IMR-90 (cell line): ENCODE data around the gene KAZN. TPM values are rescaled to one million over a fixed set of nuclear protein-coding genes. Genes with fewer than 3 reads are reported as not detected.

Source experiments
- ATAC-seq: fragments of 200-7000 bp; cut with Tn5 transposase; 2 replicates; pipeline ENCODE4 v1.9.1; 2020; ENCODE audit warnings: low read depth, mild to moderate bottlenecking, moderate library complexity
- BruUV-seq: library from RNA; stranded (reverse); fragments of 400-500 nt; replicated peaks from 2 replicates; lab custom pipeline; 2021; lab: Mats Ljungman, UMichigan
- CTCF ChIA-PET: fragments of 300-600 bp; formaldehyde crosslinking; extraction: SDS; loops from one replicate; lab custom pipeline; 2021; ENCODE audit warnings: antibody characterized with exemption; lab: Yijun Ruan, JAX
- POLR2A ChIA-PET: fragments of 300-600 bp; sonication (Branson Sonifier 250); formaldehyde crosslinking; loops from one replicate; lab custom pipeline; 2022; ENCODE audit warnings: antibody characterized with exemption; ENCODE audit not compliant: unreplicated experiment; lab: Charles Lee
- DNase-seq: peaks from one replicate; pipeline ENCODE4 v3.0.0; 2013
- H2AFZ ChIP-seq: replicated peaks from 2 replicates; pipeline ENCODE3; 2013; ENCODE audit warnings: low read length, mild to moderate bottlenecking; ENCODE audit not compliant: poor library complexity
- H2AK5ac ChIP-seq: 2 replicates; pipeline ENCODE4 v1.6.1; 2013; ENCODE audit warnings: low read depth, low read length, inconsistent platforms
- H2AK9ac ChIP-seq: replicated peaks from 2 replicates; pipeline ENCODE3; 2013; ENCODE audit warnings: mild to moderate bottlenecking, low read depth, low read length, moderate library complexity; ENCODE audit not compliant: poor library complexity
- H2BK120ac ChIP-seq: 2 replicates; pipeline ENCODE4 v1.6.1; 2013; ENCODE audit warnings: low read depth, low read length, inconsistent platforms
- H2BK15ac ChIP-seq: 3 replicates; pipeline ENCODE4 v1.6.1; 2013; ENCODE audit warnings: low read depth, low read length, inconsistent platforms
- H2BK20ac ChIP-seq: 2 replicates; pipeline ENCODE4 v1.6.1; 2013; ENCODE audit warnings: low read depth, mild to moderate bottlenecking, inconsistent platforms, low read length, moderate library complexity
- H2BK5ac ChIP-seq: 2 replicates; pipeline ENCODE4 v1.6.1; 2013; ENCODE audit warnings: mild to moderate bottlenecking, low read depth, low read length, inconsistent platforms; ENCODE audit not compliant: poor library complexity, severe bottlenecking
- H3K14ac ChIP-seq: replicated peaks from 2 replicates; pipeline ENCODE4 v1.6.1; 2013; ENCODE audit warnings: low read depth, low read length, inconsistent platforms
- H3K18ac ChIP-seq: 2 replicates; pipeline ENCODE4 v1.6.1; 2013; ENCODE audit warnings: low read depth, low read length, control low read depth
- H3K23ac ChIP-seq: 2 replicates; pipeline ENCODE4 v1.6.1; 2013; ENCODE audit warnings: low read depth, low read length, inconsistent platforms
- H3K27ac ChIP-seq: 2 replicates; pipeline ENCODE4 v1.5.1; 2013; ENCODE audit warnings: mild to moderate bottlenecking, control low read depth, low read length; ENCODE audit not compliant: insufficient read depth
- H3K27me3 ChIP-seq: 2 replicates; pipeline ENCODE4 v1.6.1; 2013; ENCODE audit warnings: low read length; ENCODE audit not compliant: control insufficient read depth, insufficient read depth
- H3K36me3 ChIP-seq: 2 replicates; pipeline ENCODE4 v1.6.1; 2013; ENCODE audit warnings: low read length, mixed read lengths; ENCODE audit not compliant: control insufficient read depth, insufficient read depth
- H3K4ac ChIP-seq: 2 replicates; pipeline ENCODE4 v1.6.1; 2013; ENCODE audit warnings: low read depth, low read length, inconsistent platforms
- H3K4me1 ChIP-seq: 2 replicates; pipeline ENCODE4 v1.6.1; 2013; ENCODE audit warnings: low read length, mixed read lengths; ENCODE audit not compliant: control insufficient read depth, insufficient read depth
- H3K4me2 ChIP-seq: 2 replicates; pipeline ENCODE4 v1.6.1; 2013; ENCODE audit warnings: low read depth, mild to moderate bottlenecking, control low read depth, low read length, moderate library complexity
- H3K4me3 ChIP-seq: 2 replicates; pipeline ENCODE4 v1.5.1; 2013; ENCODE audit warnings: low read depth, mild to moderate bottlenecking, control low read depth, low read length, moderate library complexity; ENCODE audit not compliant: insufficient read depth
- H3K56ac ChIP-seq: 2 replicates; pipeline ENCODE4 v1.6.1; 2013; ENCODE audit warnings: low read length, inconsistent platforms; ENCODE audit not compliant: insufficient read depth; ENCODE audit errors: extremely low read depth
- H3K79me1 ChIP-seq, 2 experiments: 2 replicates each; pipeline ENCODE4 v1.6.1; 2013; ENCODE audit warnings: low read length in 2 of 2, inconsistent platforms in 1 of 2, low read depth in 1 of 2
- H3K9ac ChIP-seq: 2 replicates; pipeline ENCODE4 v1.6.1; 2013; ENCODE audit warnings: low read depth, low read length, control low read depth
- H3K9me1 ChIP-seq: 2 replicates; pipeline ENCODE4 v1.6.1; 2013; ENCODE audit warnings: low read length, inconsistent platforms; ENCODE audit not compliant: insufficient read depth
- H3K9me3 ChIP-seq: 2 replicates; pipeline ENCODE4 v1.6.1; 2013; ENCODE audit warnings: low read length; ENCODE audit not compliant: control insufficient read depth, insufficient read depth
- H4K20me1 ChIP-seq: 2 replicates; pipeline ENCODE4 v1.6.1; 2013; ENCODE audit warnings: low read length, inconsistent platforms; ENCODE audit not compliant: insufficient read depth
- H4K5ac ChIP-seq: 2 replicates; pipeline ENCODE4 v1.6.1; 2013; ENCODE audit warnings: mild to moderate bottlenecking, low read depth, low read length, control low read depth
- H4K8ac ChIP-seq, 2 experiments: 2 replicates each; pipeline ENCODE4 v1.6.1; 2013; ENCODE audit warnings: low read depth in 2 of 2, low read length in 2 of 2, control low read depth in 1 of 2, inconsistent platforms in 1 of 2
- H4K91ac ChIP-seq: 2 replicates; pipeline ENCODE4 v1.6.1; 2013; ENCODE audit warnings: low read depth, low read length, inconsistent platforms; ENCODE audit not compliant: insufficient read depth
- FOS ChIP-seq: fragments of 150-350 bp; IDR thresholded peaks from 2 replicates; pipeline ENCODE4 v1.6.1; 2016; ENCODE audit warnings: low read depth, low read length
- SMC3 ChIP-seq: fragments of 150-350 bp; IDR thresholded peaks from 2 replicates; pipeline ENCODE4 v1.6.1; 2016; ENCODE audit warnings: low read depth, mild to moderate bottlenecking, antibody characterized with exemption, low read length, moderate library complexity
- WGBS, 2 experiments: methylation state at CpG; one replicate each; pipeline versions ENCODE4 v1.1.5 to v1.1.7; 2013; ENCODE audit warnings: missing lambda C conversion rate in 2 of 2; ENCODE audit not compliant: insufficient read length in 1 of 2; ENCODE audit errors: extremely low coverage in 2 of 2; 5-methylcytosine and 5-hydroxymethylcytosine counted together
- dilution Hi-C: fragments of 300-500 bp; cut with HindIII; formaldehyde crosslinking; loops from one replicate; pipeline ENCODE4 v1.14.3; 2018; ENCODE audit warnings: low sequenced_read_pairs; ENCODE audit not compliant: unreplicated experiment
- in situ Hi-C: fragments of 300-500 bp; cut with MboI; formaldehyde crosslinking; loops from 3 replicates; pipeline ENCODE4 v1.14.3; 2019; ENCODE audit warnings: low sequenced_read_pairs, inconsistent platforms, mixed read lengths
- intact Hi-C: fragments of 100-400 bp; cut with micrococcal nuclease; formaldehyde crosslinking; loops from 2 replicates; pipeline ENCODE4 v1.10.0; 2022
- polyA plus RNA-seq, 3 experiments: library from polyadenylated mRNA; depleted of rRNA; stranded (reverse); fragments of >200 nt; gene quantifications; 2 replicates each; pipeline ENCODE4 v1.2.3, GENCODE V29; 2012; ENCODE audit warnings: low replicate concordance in 1 of 3
- total RNA-seq: library from RNA; depleted of rRNA; stranded (reverse); fragments of >200 nt; gene quantifications from 2 replicates; pipeline ENCODE4 v1.2.3, GENCODE V29; 2012
- TF ChIP-seq, protein P1 (sequence below): conservative IDR thresholded peaks from 2 replicates; pipeline ENCODE4 v1.5.1; 2012; ENCODE audit warnings: mild to moderate bottlenecking, low read depth, low read length, improper control_type of control experiment

KAZN gene
- total and polyA plus RNA-seq, 2 of the 4 experiments (the other 2 are of a cell fraction), result 5.2 to 10.5 TPM

DNA sequence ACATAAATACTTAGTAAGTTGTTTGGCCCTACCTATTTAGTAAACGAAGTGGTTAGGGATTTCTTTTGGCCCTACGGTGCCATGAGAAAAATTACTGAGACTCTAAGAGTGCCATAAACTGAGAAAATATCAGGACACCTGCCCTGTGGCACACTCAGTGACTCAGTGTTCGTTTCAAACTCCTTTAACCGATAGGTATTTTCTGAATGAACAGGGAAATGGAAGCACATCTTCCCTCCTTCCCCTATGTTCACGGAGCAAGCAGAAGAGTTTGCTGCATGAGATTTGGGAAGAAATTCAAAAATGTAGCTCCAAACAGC is 134.2 kb downstream of the KAZN start:
- ChIA-PET CTCF (interaction anchor here (0.7 to 1.0 kb wide), 2 partner anchors 14 to 354 kb away, joined by 3 read pairs; no protein-coding TSS in a partner anchor), POLR2A (no interaction called here)
- Histone ChIP-seq H2BK5ac (no peak overlapping the region), H3K36me3 (no peaks in the 10 kb centered on the region), H2BK20ac (0 out of 2 replicates have a peak overlapping the region, but pooled peaks have one; percentile 1), H3K4me1 (peaks cover 5% of the 10 kb centered on the region; the same call in 1 of the 2 replicates), H2AK9ac (no peak overlapping the region), H3K18ac (peak overlapping the region; percentile 88), H3K56ac (no peak overlapping the region), H3K9ac (no peak overlapping the region), H3K27ac (no peak overlapping the region), H3K79me1 (no peaks in the 10 kb centered on the region), H3K23ac (no peak overlapping the region), H3K27me3 (no peaks in the 10 kb centered on the region; the same call in 1 of the 2 replicates), H4K20me1 (no peaks in the 10 kb centered on the region), H3K4ac (0 out of 2 replicates have a peak overlapping the region, but pooled peaks have one; percentile 3), H3K4me3 (no peak overlapping the region), H3K9me1 (no peaks in the 10 kb centered on the region), H2AK5ac (no peak overlapping the region), H4K5ac (peak overlapping the region; percentile 53; the same call in 1 of the 2 replicates), H4K91ac (no peak overlapping the region), H4K8ac (peak overlapping the region in 1 of 2 experiments; percentile 22; a peak in 1 of 4 replicates), H3K4me2 (no peak overlapping the region), H2BK15ac (no peak overlapping the region), H2BK120ac (peak overlapping the region; percentile 32; the same call in 1 of the 2 replicates), H3K14ac (no peak overlapping the region), H2AFZ (no peak overlapping the region), H3K9me3 (no peaks in the 10 kb centered on the region)
- in situ Hi-C loops, result no loop called here
- TF ChIP-seq SMC3 (no peak), FOS (no peak)
- TF ChIP-seq, protein P1, sequence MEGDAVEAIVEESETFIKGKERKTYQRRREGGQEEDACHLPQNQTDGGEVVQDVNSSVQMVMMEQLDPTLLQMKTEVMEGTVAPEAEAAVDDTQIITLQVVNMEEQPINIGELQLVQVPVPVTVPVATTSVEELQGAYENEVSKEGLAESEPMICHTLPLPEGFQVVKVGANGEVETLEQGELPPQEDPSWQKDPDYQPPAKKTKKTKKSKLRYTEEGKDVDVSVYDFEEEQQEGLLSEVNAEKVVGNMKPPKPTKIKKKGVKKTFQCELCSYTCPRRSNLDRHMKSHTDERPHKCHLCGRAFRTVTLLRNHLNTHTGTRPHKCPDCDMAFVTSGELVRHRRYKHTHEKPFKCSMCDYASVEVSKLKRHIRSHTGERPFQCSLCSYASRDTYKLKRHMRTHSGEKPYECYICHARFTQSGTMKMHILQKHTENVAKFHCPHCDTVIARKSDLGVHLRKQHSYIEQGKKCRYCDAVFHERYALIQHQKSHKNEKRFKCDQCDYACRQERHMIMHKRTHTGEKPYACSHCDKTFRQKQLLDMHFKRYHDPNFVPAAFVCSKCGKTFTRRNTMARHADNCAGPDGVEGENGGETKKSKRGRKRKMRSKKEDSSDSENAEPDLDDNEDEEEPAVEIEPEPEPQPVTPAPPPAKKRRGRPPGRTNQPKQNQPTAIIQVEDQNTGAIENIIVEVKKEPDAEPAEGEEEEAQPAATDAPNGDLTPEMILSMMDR, result no peak
- WGBS, 2 experiments, result no CpG with 5 or more reads among the region's 5 CpGs
- dilution Hi-C loops, result no loop called here
- BruUV-seq, result no TSS peak
- DNase-seq (no peak), ATAC-seq (no peak)
- intact Hi-C loops, result loop anchor here (5.0 kb wide), 1 partner anchor 315 kb away; no protein-coding TSS in a partner anchor
